WTC11 (cell line): ENCODE results near the gene GNG3. TPM values are rescaled to one million over a fixed set of nuclear protein-coding genes. Genes with fewer than 3 reads are reported as not detected.

Experiments used
- ATAC-seq: fragments of 200-7000 bp; cut with Tn5 transposase; 2 replicates; pipeline ENCODE4 v1.10.0; 2021; ENCODE audit warnings: mild to moderate bottlenecking, moderate library complexity
- CTCF ChIA-PET: fragments of 300-600 bp; sonication (Branson Sonifier 250); formaldehyde crosslinking; loops from one replicate; lab custom pipeline; 2021; ENCODE audit warnings: antibody characterized with exemption; lab: Charles Lee
- POLR2A ChIA-PET: fragments of 350-600 bp; sonication (Branson Sonifier 250); formaldehyde crosslinking; loops from one replicate; lab custom pipeline; 2021; ENCODE audit warnings: antibody characterized with exemption; lab: Charles Lee
- DNase-seq: peaks from one replicate; pipeline ENCODE4 v3.0.0; 2021; ENCODE audit warnings: low spot score
- H3K27ac Mint-ChIP-seq: 2 replicates; pipeline ENCODE4 v1.8.0; 2021; ENCODE audit warnings: mixed read lengths
- H3K27me3 Mint-ChIP-seq: 2 replicates; pipeline ENCODE4 v1.8.0; 2021; ENCODE audit warnings: low read depth, mild to moderate bottlenecking, moderate library complexity, mixed read lengths
- H3K36me3 Mint-ChIP-seq: 2 replicates; pipeline ENCODE4 v1.8.0; 2021; ENCODE audit warnings: mixed read lengths
- H3K4me1 Mint-ChIP-seq: 2 replicates; pipeline ENCODE4 v1.8.0; 2022; ENCODE audit warnings: mixed read lengths
- H3K4me3 Mint-ChIP-seq: 2 replicates; pipeline ENCODE4 v1.8.0; 2021; ENCODE audit warnings: mild to moderate bottlenecking, moderate library complexity, mixed read lengths
- H3K9me3 Mint-ChIP-seq: 2 replicates; pipeline ENCODE4 v1.8.0; 2021; ENCODE audit warnings: mixed read lengths
- ATF1 ChIP-seq: sonication (generic); formaldehyde crosslinking; IDR thresholded peaks from 2 replicates; pipeline ENCODE4 v1.8.1; 2023; ENCODE audit warnings: mild to moderate bottlenecking, moderate library complexity, missing genetic modification reagents
- ESRRA ChIP-seq: sonication (generic); formaldehyde crosslinking; IDR thresholded peaks from 2 replicates; pipeline ENCODE4 v1.8.1; 2022; ENCODE audit warnings: mild to moderate bottlenecking, missing genetic modification reagents, borderline replicate concordance
- OVOL2 ChIP-seq: fragments of 250-450 bp; sonication (Bioruptor Pico); IDR thresholded peaks from 2 replicates; pipeline ENCODE4 v1.9.0; 2021; ENCODE audit warnings: mild to moderate bottlenecking, borderline replicate concordance
- SMAD4 ChIP-seq: sonication (generic); formaldehyde crosslinking; IDR thresholded peaks from 2 replicates; pipeline ENCODE4 v1.8.0; 2022; ENCODE audit warnings: mild to moderate bottlenecking, missing genetic modification reagents
- TEAD1 ChIP-seq: sonication (generic); formaldehyde crosslinking; IDR thresholded peaks from 2 replicates; pipeline ENCODE4 v1.8.0; 2022; ENCODE audit warnings: mild to moderate bottlenecking, missing genetic modification reagents
- ZNF121 ChIP-seq: sonication (generic); formaldehyde crosslinking; IDR thresholded peaks from 2 replicates; pipeline ENCODE4 v1.8.0; 2023; ENCODE audit warnings: missing genetic modification reagents
- ZNF416 ChIP-seq: fragments of 250-450 bp; sonication (Bioruptor Pico); IDR thresholded peaks from 2 replicates; pipeline ENCODE4 v1.9.0; 2021; ENCODE audit warnings: mild to moderate bottlenecking, inconsistent platforms
- total RNA-seq: library from RNA; stranded (reverse); gene quantifications from 3 replicates; pipeline ENCODE4 v1.2.3, GENCODE V29; 2021
- TF ChIP-seq, protein P1 (sequence below): fragments of 250-450 bp; sonication (Bioruptor Pico); IDR thresholded peaks from 2 replicates; pipeline ENCODE4 v1.9.0; 2021; ENCODE audit warnings: mild to moderate bottlenecking, borderline replicate concordance
- TF ChIP-seq, protein P2 (sequence below): sonication (generic); formaldehyde crosslinking; IDR thresholded peaks from 2 replicates; pipeline ENCODE4 v1.8.1; 2022; ENCODE audit warnings: missing genetic modification reagents, borderline replicate concordance
- TF ChIP-seq, protein P3 (sequence below): sonication (generic); formaldehyde crosslinking; IDR thresholded peaks from 2 replicates; pipeline ENCODE4 v1.8.0; 2022; ENCODE audit warnings: mild to moderate bottlenecking, missing genetic modification reagents
- TF ChIP-seq, protein P4 (sequence below): sonication (generic); formaldehyde crosslinking; IDR thresholded peaks from 2 replicates; pipeline ENCODE4 v1.8.1; 2023; ENCODE audit warnings: mild to moderate bottlenecking, missing genetic modification reagents, moderate library complexity
- TF ChIP-seq, protein P5 (sequence below): sonication (generic); formaldehyde crosslinking; IDR thresholded peaks from 2 replicates; pipeline ENCODE4 v1.8.0; 2023; ENCODE audit warnings: missing genetic modification reagents
- TF ChIP-seq, protein P6 (sequence below): fragments of 250-450 bp; sonication (Bioruptor Pico); IDR thresholded peaks from 2 replicates; pipeline ENCODE4 v1.9.0; 2021; ENCODE audit warnings: mild to moderate bottlenecking
- TF ChIP-seq, protein P7 (sequence below): sonication (generic); formaldehyde crosslinking; IDR thresholded peaks from 2 replicates; pipeline ENCODE4 v1.8.1; 2023; ENCODE audit warnings: mild to moderate bottlenecking, missing genetic modification reagents, borderline replicate concordance

GNG3 gene
- total RNA-seq, 1 experiment from 2014 or later: 6.0 TPM

DNA sequence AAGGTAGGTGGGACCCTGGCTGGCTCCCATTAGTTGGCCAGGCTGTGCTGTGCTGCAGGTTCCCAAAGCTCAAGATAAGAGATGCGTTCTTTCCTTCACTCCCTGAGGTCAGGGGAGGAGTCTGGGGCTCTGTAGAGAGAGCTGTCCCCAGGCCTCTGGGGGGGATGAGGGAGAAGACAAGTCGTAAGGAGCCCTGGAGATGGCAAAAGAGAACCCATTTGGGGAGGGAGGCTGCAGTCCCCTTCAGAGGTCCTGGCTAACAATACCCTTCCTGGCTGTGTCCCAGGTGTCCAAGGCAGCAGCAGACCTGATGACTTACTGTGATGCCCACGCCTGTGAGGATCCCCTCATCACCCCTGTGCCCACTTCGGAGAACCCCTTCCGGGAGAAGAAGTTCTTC lies 916 bp downstream of the GNG3 start (continued):
- TF ChIP-seq, protein P1, sequence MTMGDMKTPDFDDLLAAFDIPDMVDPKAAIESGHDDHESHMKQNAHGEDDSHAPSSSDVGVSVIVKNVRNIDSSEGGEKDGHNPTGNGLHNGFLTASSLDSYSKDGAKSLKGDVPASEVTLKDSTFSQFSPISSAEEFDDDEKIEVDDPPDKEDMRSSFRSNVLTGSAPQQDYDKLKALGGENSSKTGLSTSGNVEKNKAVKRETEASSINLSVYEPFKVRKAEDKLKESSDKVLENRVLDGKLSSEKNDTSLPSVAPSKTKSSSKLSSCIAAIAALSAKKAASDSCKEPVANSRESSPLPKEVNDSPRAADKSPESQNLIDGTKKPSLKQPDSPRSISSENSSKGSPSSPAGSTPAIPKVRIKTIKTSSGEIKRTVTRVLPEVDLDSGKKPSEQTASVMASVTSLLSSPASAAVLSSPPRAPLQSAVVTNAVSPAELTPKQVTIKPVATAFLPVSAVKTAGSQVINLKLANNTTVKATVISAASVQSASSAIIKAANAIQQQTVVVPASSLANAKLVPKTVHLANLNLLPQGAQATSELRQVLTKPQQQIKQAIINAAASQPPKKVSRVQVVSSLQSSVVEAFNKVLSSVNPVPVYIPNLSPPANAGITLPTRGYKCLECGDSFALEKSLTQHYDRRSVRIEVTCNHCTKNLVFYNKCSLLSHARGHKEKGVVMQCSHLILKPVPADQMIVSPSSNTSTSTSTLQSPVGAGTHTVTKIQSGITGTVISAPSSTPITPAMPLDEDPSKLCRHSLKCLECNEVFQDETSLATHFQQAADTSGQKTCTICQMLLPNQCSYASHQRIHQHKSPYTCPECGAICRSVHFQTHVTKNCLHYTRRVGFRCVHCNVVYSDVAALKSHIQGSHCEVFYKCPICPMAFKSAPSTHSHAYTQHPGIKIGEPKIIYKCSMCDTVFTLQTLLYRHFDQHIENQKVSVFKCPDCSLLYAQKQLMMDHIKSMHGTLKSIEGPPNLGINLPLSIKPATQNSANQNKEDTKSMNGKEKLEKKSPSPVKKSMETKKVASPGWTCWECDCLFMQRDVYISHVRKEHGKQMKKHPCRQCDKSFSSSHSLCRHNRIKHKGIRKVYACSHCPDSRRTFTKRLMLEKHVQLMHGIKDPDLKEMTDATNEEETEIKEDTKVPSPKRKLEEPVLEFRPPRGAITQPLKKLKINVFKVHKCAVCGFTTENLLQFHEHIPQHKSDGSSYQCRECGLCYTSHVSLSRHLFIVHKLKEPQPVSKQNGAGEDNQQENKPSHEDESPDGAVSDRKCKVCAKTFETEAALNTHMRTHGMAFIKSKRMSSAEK (CRISPR knock-in tag): no peak

DNA sequence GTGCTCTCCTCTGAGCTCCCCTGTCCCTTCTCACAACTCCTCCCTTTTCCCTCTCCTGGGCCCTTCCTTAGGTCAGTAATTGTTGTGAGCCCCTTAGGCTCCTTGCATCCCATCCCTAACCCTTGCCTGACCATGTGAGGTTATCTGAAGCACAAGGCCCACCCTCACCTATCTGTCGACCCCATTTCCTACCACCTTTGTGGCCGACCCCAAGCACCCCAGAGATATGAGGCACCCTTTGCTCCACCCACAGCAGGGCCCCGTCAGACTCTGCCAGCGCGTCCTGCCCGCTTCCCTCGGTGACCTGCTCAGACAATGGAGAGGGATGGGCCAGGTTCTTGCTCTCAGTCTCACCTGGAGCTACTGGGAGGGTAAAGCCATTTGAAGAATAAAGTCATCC lies 1.3 kb downstream of the GNG3 start:
- Mint-ChIP-seq H3K4me3 (peak overlapping the region; percentile 92), H3K27me3 (no peaks in the 10 kb centered on the region; the same call in 1 of the 2 replicates), H3K4me1 (peaks cover 42% of the 10 kb centered on the region), H3K36me3 (peaks cover 34% of the 10 kb centered on the region), H3K27ac (peak overlapping the region; percentile 94), H3K9me3 (no peaks in the 10 kb centered on the region)
- DNase-seq (peak; percentile 45), ATAC-seq (peak; percentile 4)
- TF ChIP-seq OVOL2 (CRISPR knock-in tag) (no peak), TEAD1 (CRISPR knock-in tag) (no peak), ZNF121 (no peak), ESRRA (CRISPR knock-in tag) (no peak), ATF1 (CRISPR knock-in tag) (no peak), SMAD4 (CRISPR knock-in tag) (no peak), ZNF416 (CRISPR knock-in tag) (no peak)
- TF ChIP-seq, protein P2, sequence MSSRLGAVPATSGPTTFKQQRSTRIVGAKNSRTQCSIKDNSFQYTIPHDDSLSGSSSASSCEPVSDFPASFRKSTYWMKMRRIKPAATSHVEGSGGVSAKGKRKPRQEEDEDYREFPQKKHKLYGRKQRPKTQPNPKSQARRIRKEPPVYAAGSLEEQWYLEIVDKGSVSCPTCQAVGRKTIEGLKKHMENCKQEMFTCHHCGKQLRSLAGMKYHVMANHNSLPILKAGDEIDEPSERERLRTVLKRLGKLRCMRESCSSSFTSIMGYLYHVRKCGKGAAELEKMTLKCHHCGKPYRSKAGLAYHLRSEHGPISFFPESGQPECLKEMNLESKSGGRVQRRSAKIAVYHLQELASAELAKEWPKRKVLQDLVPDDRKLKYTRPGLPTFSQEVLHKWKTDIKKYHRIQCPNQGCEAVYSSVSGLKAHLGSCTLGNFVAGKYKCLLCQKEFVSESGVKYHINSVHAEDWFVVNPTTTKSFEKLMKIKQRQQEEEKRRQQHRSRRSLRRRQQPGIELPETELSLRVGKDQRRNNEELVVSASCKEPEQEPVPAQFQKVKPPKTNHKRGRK (CRISPR knock-in tag): no peak
- TF ChIP-seq, protein P3, sequence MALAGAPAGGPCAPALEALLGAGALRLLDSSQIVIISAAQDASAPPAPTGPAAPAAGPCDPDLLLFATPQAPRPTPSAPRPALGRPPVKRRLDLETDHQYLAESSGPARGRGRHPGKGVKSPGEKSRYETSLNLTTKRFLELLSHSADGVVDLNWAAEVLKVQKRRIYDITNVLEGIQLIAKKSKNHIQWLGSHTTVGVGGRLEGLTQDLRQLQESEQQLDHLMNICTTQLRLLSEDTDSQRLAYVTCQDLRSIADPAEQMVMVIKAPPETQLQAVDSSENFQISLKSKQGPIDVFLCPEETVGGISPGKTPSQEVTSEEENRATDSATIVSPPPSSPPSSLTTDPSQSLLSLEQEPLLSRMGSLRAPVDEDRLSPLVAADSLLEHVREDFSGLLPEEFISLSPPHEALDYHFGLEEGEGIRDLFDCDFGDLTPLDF (CRISPR knock-in tag): no peak
- TF ChIP-seq, protein P4, sequence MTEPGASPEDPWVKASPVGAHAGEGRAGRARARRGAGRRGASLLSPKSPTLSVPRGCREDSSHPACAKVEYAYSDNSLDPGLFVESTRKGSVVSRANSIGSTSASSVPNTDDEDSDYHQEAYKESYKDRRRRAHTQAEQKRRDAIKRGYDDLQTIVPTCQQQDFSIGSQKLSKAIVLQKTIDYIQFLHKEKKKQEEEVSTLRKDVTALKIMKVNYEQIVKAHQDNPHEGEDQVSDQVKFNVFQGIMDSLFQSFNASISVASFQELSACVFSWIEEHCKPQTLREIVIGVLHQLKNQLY: no peak
- TF ChIP-seq, protein P5, sequence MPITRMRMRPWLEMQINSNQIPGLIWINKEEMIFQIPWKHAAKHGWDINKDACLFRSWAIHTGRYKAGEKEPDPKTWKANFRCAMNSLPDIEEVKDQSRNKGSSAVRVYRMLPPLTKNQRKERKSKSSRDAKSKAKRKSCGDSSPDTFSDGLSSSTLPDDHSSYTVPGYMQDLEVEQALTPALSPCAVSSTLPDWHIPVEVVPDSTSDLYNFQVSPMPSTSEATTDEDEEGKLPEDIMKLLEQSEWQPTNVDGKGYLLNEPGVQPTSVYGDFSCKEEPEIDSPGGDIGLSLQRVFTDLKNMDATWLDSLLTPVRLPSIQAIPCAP (CRISPR knock-in tag): no peak
- TF ChIP-seq, protein P6, sequence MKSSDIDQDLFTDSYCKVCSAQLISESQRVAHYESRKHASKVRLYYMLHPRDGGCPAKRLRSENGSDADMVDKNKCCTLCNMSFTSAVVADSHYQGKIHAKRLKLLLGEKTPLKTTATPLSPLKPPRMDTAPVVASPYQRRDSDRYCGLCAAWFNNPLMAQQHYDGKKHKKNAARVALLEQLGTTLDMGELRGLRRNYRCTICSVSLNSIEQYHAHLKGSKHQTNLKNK (CRISPR knock-in tag): no peak
- TF ChIP-seq, protein P7, sequence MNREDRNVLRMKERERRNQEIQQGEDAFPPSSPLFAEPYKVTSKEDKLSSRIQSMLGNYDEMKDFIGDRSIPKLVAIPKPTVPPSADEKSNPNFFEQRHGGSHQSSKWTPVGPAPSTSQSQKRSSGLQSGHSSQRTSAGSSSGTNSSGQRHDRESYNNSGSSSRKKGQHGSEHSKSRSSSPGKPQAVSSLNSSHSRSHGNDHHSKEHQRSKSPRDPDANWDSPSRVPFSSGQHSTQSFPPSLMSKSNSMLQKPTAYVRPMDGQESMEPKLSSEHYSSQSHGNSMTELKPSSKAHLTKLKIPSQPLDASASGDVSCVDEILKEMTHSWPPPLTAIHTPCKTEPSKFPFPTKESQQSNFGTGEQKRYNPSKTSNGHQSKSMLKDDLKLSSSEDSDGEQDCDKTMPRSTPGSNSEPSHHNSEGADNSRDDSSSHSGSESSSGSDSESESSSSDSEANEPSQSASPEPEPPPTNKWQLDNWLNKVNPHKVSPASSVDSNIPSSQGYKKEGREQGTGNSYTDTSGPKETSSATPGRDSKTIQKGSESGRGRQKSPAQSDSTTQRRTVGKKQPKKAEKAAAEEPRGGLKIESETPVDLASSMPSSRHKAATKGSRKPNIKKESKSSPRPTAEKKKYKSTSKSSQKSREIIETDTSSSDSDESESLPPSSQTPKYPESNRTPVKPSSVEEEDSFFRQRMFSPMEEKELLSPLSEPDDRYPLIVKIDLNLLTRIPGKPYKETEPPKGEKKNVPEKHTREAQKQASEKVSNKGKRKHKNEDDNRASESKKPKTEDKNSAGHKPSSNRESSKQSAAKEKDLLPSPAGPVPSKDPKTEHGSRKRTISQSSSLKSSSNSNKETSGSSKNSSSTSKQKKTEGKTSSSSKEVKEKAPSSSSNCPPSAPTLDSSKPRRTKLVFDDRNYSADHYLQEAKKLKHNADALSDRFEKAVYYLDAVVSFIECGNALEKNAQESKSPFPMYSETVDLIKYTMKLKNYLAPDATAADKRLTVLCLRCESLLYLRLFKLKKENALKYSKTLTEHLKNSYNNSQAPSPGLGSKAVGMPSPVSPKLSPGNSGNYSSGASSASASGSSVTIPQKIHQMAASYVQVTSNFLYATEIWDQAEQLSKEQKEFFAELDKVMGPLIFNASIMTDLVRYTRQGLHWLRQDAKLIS (CRISPR knock-in tag): no peak
- ChIA-PET CTCF (interaction anchor here (0.5 to 4.0 kb wide), 13 partner anchors 14 to 284 kb away, joined by 3 to 24 read pairs (median 3); partner anchors contain the start of genes C11orf98, CSKMT, HNRNPUL2 and TAF6L), POLR2A (interaction anchor here (0.6 to 6.0 kb wide), 14 partner anchors 18 to 148 kb away, joined by 3 to 35 read pairs (median 6); partner anchors contain the start of genes C11orf98, CSKMT, EEF1G and HNRNPUL2)
